HepG2 (cell line): Measurements from ENCODE around the gene RESP18. TPM values are rescaled to one million over a fixed set of nuclear protein-coding genes. Genes with fewer than 3 reads are reported as not detected.

Source experiments
- CREBL2 ChIP-seq: sonication (generic); formaldehyde crosslinking; IDR thresholded peaks from 2 replicates; pipeline ENCODE4 v1.8.1; 2023; ENCODE audit warnings: missing genetic modification reagents, mild to moderate bottlenecking, borderline replicate concordance
- GATA4 ChIP-seq: sonication (generic); IDR thresholded peaks from 2 replicates; pipeline ENCODE4 v1.6.1; 2016; ENCODE audit warnings: antibody characterized with exemption, low read depth, borderline replicate concordance
- JUN ChIP-seq: sonication (generic); formaldehyde crosslinking; IDR thresholded peaks from 2 replicates; pipeline ENCODE4 v1.4.0; 2020; ENCODE audit warnings: mild to moderate bottlenecking, missing genetic modification reagents
- KDM5B ChIP-seq: sonication (generic); formaldehyde crosslinking; IDR thresholded peaks from 2 replicates; pipeline ENCODE4 v1.4.0; 2020; ENCODE audit warnings: missing genetic modification reagents, mild to moderate bottlenecking, borderline replicate concordance
- KDM6A ChIP-seq: IDR thresholded peaks from 2 replicates; pipeline ENCODE4 v1.6.1; 2016; ENCODE audit warnings: low read depth
- MEIS2 ChIP-seq: sonication (generic); formaldehyde crosslinking; IDR thresholded peaks from 2 replicates; pipeline ENCODE4 v1.9.0; 2021; ENCODE audit warnings: mild to moderate bottlenecking, missing genetic modification reagents
- MXI1 ChIP-seq: IDR thresholded peaks from 3 replicates; pipeline ENCODE4 v1.6.1; 2012; ENCODE audit warnings: low read depth, low read length, inconsistent platforms, borderline replicate concordance
- PHF20 ChIP-seq: sonication (generic); formaldehyde crosslinking; IDR thresholded peaks from 2 replicates; pipeline ENCODE4 v1.5.0; 2020; ENCODE audit warnings: mild to moderate bottlenecking, missing genetic modification reagents
- PTBP1 ChIP-seq: fragments of 200-400 bp; formaldehyde crosslinking; IDR thresholded peaks from 2 replicates; pipeline ENCODE4 v1.6.1; 2018; ENCODE audit warnings: low read length, low read depth; ENCODE audit not compliant: poor library complexity, severe bottlenecking
- SMYD3 ChIP-seq: sonication (generic); formaldehyde crosslinking; IDR thresholded peaks from 2 replicates; pipeline ENCODE4 v1.8.1; 2023; ENCODE audit warnings: mild to moderate bottlenecking, missing genetic modification reagents
- SRY ChIP-seq: sonication (generic); formaldehyde crosslinking; IDR thresholded peaks from 2 replicates; pipeline ENCODE4 v1.8.0; 2022; ENCODE audit warnings: mild to moderate bottlenecking, missing genetic modification reagents
- XRCC5 ChIP-seq: fragments of 200-400 bp; formaldehyde crosslinking; optimal IDR thresholded peaks from 2 replicates; pipeline ENCODE3; 2017; ENCODE audit warnings: mild to moderate bottlenecking, low read length
- ZHX2 ChIP-seq, 2 experiments: sonication (generic) in 1 of 2; formaldehyde crosslinking in 1 of 2; IDR thresholded peaks; 2 replicates each; pipeline versions ENCODE4 v1.6.1 to v1.9.0; 2014 to 2022; ENCODE audit warnings: antibody characterized with exemption in 1 of 2, borderline replicate concordance in 1 of 2, inconsistent platforms in 1 of 2, low read depth in 1 of 2, missing genetic modification reagents in 1 of 2
- ZMAT3 ChIP-seq: sonication (generic); formaldehyde crosslinking; conservative IDR thresholded peaks from 2 replicates; pipeline ENCODE4 v1.7.0; 2021; ENCODE audit warnings: missing genetic modification reagents
- ZNF446 ChIP-seq: sonication (generic); formaldehyde crosslinking; IDR thresholded peaks from 2 replicates; pipeline ENCODE4 v1.5.0; 2020; ENCODE audit warnings: mild to moderate bottlenecking, missing genetic modification reagents
- ZNF619 ChIP-seq: sonication (generic); formaldehyde crosslinking; IDR thresholded peaks from 2 replicates; pipeline ENCODE4 v1.4.0; 2020; ENCODE audit warnings: mild to moderate bottlenecking, missing genetic modification reagents
- ZNF83 ChIP-seq: sonication (generic); formaldehyde crosslinking; IDR thresholded peaks from 2 replicates; pipeline ENCODE4 v1.4.0; 2020; ENCODE audit warnings: missing genetic modification reagents, mild to moderate bottlenecking, borderline replicate concordance
- polyA plus RNA-seq, 8 experiments: library from polyadenylated mRNA; depleted of rRNA in 3 of 8; stranded (reverse) in 7 of 8; unstranded in 1 of 8; fragments of >200 nt; fragmentation: Illumina TruSeq in 4 of 8; extraction: Trizol in 4 of 8; gene quantifications; 2 replicates each; pipeline versions ENCODE4 v1.2.1 to v1.2.3, GENCODE V29; 2011 to 2016; ENCODE audit warnings: low read depth in 4 of 8, missing spikeins in 1 of 8, mixed read lengths in 1 of 8; ENCODE audit not compliant: insufficient read depth in 1 of 8
- total RNA-seq, 5 experiments: library from RNA; depleted of rRNA; stranded (reverse); fragments of >200 nt; fragmentation: Illumina TruSeq; extraction: Trizol; gene quantifications; 2 replicates each; pipeline ENCODE4 v1.2.3, GENCODE V29; 2016; ENCODE audit warnings: low read depth in 1 of 5
- TF ChIP-seq, protein P1 (sequence below): sonication (generic); formaldehyde crosslinking; IDR thresholded peaks from 2 replicates; pipeline ENCODE4 v1.4.0; 2020; ENCODE audit warnings: missing genetic modification reagents

The RESP18 gene
- total and polyA plus RNA-seq, 2 of the 13 experiments (the other 11 are each of a cell fraction or from before 2014, with no cell fraction given) = not detected

GRCh38 chr2:219308142-219309101 is 24.1 kb downstream of the RESP18 start (continued):
- TF ChIP-seq KDM6A (CRISPR knock-in tag) (no peak), XRCC5 (peak; percentile 54), GATA4 (no peak), JUN (CRISPR knock-in tag) (peak; percentile 61; the same call in 1 of the 2 replicates), SMYD3 (CRISPR knock-in tag) (no peak), PHF20 (CRISPR knock-in tag) (peak; percentile 47), ZHX2 (IDR thresholded peaks at IDR 0.05; ENCODE audit: low read depth) (no peak), ZHX2 (CRISPR knock-in tag; IDR thresholded peaks at IDR 0.05; ENCODE audit: borderline replicate concordance) (peak; percentile 99), ZNF83 (CRISPR knock-in tag) (peak; percentile 93; the same call in 1 of the 2 replicates), ZNF446 (peak; percentile 95; the same call in 1 of the 2 replicates), PTBP1 (no peak), MXI1 (peak; percentile 47; the same call in 1 of the 3 replicates), ZNF619 (CRISPR knock-in tag) (no peak), KDM5B (CRISPR knock-in tag) (peak; percentile 93; the same call in 1 of the 2 replicates), CREBL2 (CRISPR knock-in tag) (no peak), SRY (peak; percentile 99), MEIS2 (peak; percentile 93), ZMAT3 (CRISPR knock-in tag) (peak; percentile 96)
- TF ChIP-seq, protein P1, sequence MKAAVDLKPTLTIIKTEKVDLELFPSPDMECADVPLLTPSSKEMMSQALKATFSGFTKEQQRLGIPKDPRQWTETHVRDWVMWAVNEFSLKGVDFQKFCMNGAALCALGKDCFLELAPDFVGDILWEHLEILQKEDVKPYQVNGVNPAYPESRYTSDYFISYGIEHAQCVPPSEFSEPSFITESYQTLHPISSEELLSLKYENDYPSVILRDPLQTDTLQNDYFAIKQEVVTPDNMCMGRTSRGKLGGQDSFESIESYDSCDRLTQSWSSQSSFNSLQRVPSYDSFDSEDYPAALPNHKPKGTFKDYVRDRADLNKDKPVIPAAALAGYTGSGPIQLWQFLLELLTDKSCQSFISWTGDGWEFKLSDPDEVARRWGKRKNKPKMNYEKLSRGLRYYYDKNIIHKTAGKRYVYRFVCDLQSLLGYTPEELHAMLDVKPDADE (CRISPR knock-in tag) = peak; percentile 98
